HG03571 (cell line): Measurements from ENCODE around the gene INSYN2B.

ENCODE experiments used
- ATAC-seq: cut with Tn5 transposase; IDR thresholded peaks from one replicate; pipeline ENCODE4 v1.9.1; 2021; ENCODE audit not compliant: unreplicated experiment

Gene INSYN2B

DNA sequence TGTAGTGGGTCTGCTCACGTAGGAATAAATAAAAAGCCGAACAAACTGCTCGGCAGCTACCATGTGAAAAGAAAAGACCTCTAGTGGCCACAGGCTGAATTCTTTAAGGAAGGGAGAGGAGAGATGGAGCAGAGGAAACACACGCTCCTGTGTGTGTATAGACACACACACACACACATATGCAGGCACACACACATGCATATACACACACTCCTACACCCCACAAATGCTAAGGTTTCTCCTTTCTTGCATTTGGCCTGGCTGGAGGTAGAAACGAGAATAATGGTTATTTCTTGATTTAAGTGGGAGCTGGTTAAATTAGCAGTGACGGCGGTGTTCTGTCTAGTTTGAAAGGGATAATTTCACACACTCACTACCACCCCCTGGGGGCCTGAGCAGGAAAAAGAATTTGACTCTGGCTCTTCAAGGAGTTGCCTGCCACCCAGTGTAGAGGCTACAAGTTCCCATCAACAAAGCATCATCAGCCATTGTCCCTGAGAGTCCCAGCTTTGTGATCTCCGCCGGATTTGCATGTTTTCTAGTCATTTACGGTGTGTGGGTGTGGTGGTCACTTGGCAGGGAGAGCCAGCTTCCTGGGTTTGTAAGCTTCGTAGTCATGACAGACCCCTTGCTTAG lies at the start of gene INSYN2B:
INSYN2B (minus strand) TSS at position 78 of the 636 bp plus-strand sequence. CDS start 96,597 bp downstream, outside the sequence.
- ATAC-seq: no peak

- ATAC-seq: no peak
Observed at GRCh38 chr5:170028124-170028523, 47.8 kb upstream of the INSYN2B start.

DNA sequence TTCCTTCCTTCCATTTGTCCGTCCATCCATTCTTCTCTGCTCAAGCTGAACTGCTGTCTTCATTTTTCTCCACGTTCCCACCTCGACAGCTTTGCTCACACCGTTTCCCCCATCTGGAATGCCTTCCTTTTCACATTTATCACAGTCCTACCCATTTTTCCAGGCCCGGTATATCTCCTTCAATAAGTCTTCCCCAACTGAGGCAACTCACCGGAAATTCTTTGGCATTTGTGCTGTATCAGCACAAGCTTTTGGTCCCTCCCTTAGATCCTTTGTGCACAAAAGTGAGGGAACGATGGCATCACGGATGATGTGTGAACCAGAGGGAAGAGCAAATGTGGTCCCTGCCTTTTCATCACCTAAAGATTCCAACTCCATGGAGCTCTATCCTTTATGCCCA lies 45.6 kb upstream of the INSYN2B start:
- no peak for ATAC-seq

DNA sequence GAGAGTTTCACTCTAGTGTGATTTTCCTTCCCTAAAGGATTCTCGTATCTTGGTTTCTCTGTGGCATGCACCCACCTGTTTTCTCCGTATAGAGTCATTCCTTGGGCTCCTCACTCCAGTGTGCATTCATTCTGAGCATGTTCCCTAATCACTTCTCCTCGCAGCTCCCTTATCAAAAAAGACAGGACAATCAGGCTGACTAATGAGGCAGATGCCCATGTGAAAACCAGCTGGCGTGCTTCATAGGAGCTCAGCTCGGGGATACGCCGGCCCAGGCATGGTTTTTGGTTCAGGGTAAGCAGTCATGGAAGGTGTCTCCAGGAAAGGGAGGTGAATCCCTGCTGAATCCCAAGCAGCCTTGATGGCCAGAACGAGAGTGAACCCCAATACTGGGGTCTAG lies 41.2 kb upstream of the INSYN2B start:
- no peak for ATAC-seq

- ATAC-seq: no peak
Observed at GRCh38 chr5:170020423-170020822, 40.1 kb upstream of the INSYN2B start.

- no peak for ATAC-seq
Observed at GRCh38 chr5:170012622-170013021, 32.3 kb upstream of the INSYN2B start.

DNA sequence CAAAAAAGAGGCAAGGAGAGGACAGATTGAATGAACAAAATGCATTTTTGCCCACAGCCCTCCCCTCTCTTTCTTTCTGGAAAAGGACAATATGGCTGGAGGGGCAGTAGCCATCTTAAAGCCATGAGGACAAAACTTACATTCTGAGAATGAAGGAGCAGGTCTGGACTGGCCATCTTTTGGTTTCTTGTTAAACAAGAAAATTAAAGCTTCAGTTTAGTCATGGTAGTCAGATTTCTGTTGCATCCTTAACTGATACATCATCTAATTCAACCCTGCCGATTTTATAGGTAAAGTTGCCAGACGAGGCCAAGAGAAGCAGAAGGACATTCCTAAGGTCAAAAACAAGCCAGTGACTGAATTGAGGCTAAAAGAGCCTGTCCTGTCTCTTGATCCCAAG lies 31.5 kb upstream of the INSYN2B start:
- ATAC-seq: no peak

DNA sequence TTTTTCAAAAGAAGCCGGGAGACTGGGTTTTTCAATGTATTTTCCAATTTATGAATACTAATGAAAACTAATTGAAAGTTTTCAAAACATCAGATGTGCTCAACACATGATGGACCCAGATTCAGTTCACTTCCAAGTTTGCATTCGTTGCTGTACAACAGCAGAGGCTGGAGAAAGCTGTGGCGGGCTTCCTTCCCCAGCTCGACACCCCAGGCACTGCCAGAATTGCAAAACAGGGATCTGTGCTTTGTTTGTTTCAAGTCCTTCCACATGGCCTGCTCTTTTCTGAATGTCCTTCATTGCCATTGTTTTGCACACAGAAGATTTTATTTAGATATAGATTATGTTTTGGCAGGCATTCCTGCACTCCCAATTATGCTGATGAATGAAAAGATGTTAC lies 30.3 kb upstream of the INSYN2B start:
- ATAC-seq: no peak

DNA sequence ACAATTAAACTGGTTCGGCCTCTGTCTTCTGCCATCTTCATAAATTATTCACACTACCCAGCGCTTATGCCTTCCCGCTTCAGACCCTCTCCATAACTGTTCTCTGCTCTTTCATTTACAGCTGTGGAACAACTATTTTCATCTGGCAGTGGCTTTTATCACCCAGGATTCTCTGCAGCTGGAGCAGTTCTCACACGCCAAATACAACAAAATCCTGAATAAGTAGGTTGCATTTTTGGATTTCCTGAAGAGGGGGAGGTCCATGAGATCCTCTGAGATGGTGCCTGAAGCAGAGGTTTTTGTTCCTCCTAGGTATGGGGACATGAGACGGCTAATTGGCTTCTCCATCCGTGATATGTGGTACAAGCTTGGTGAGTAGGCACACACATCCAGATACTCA lies 28.1 kb upstream of the INSYN2B start:
- no peak for ATAC-seq

DNA sequence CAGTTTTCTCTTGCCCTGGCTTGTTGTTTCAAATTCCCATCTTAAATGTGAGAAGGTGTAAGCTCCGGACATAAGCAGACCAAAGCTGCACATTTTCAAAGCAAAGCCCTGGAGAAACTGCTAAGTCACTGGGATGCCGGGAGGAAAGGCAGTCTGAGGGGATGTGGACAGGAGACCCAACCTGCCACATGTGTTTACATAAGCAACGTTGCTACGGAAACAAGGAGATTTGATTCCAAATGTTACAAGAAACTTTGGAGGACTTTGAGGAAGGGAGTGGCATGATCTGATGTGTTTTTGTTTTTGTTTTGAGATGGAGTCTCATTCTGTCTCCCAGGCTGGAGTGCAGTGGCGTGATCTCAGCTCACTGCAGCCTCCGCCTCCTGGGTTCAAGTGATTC lies 25.7 kb upstream of the INSYN2B start:
- no peak for ATAC-seq

- no peak for ATAC-seq
Observed at GRCh38 chr5:170000155-170000554, 19.9 kb upstream of the INSYN2B start.

- no peak for ATAC-seq
Observed at GRCh38 chr5:169999621-170000020, 19.3 kb upstream of the INSYN2B start.

DNA sequence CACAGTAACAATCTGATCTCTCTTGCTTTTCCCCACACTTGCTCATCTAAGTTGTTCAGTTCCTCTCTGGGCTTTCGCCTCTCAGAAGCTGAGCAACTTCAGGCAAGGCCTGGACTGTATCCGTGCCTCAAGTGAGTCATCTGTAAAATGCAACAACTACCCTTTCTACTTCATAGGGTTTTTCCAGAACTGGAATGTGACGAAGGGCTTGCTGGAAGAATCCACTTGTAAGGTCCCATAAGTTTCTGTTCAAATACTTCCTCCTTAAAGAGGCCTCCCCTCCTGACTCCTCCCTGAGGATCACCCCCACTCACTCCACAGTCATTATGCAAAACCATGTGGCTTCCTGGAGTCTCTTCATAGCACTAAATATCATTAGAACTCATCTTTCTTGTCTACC lies 17.5 kb upstream of the INSYN2B start:
- no peak for ATAC-seq

GRCh38 chr5:169993485-169993790 lies 13.1 kb upstream of the INSYN2B start:
- ATAC-seq: no peak

DNA sequence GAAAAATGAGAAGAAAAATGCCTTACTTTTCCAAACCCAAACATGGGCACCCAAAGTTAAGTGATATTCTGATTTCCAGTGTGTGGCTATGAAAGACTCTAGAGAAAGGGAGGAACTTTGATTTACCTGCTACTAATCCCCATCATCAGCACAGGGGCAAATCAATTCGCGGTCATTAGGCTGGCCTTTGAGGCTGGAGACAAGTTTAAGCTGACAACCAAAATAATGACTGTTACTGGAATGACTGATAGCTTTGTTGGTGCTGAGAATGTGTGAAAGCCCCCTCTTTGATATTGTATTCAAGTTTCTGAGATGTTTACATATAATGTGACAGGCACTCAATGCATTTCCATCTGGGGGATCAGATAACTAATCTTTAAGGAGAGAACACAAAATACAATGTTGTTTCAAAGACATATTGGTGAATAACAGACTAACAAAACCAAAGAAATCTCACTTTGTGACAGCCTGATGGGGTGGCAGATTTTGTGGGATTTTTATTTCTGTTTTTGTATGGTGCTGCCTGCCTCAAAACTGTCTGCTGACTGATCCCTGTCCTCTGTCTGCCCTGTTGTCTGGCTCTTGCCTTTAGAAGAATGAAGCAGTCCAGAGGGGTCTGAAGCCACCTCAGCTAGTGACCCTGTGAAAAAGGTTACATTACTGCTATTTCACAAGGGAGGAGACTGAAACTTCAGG lies 12.6 kb upstream of the INSYN2B start:
- ATAC-seq: no peak

DNA sequence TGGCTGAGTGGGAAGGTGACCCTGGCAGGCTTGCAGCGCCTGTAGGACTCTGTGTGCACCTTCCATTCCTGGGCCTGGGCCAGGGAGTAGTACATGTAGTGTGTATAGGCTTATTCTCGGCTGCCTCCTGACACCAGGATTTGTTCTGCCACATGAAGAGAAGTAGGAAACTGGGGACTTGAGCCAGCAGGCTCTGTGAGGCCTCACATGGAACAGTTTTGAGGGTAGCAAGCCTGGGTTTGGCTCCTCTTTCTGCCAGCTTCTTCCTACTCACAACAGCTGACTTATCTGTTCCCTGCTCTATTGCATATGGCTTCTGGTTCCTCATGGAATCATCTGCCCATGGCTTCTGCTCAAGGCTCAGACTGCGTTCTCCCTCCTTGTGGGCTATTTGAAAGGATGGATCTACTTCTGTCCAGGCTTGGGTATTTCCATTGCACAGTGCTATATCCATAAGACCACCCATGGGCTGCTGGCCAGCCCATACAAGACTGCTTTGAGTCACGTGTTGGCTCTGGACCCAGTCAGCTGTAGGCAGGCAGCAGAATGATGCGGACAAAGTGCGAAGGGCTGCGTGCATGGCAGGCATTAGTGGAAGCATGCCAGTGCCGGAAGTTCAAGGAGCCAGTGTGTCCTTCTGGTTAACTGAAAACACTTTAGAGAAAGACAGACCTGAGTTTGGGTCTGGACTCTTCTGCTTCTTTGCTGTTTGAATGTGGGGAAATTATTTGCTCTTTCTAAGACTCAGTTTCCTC lies 11.0 kb upstream of the INSYN2B start:
- no peak for ATAC-seq

DNA sequence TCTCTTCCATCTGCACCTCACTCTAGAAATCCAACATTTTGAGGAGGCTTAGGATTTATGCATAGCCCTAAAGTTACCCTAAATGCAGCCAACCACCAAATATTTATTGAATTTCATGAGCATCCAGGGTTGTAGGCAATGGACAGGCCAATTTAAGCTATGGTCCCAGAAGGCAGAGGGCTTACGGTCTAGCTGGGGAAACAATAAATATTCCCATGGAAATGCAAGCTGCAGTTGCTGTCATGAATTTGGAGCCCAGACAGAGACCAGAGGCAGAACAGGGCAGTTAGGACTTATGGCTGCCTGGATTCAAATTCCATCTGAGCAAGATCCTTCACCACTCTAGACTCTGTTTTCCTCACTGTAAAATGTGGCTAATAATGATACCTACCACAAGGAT lies 9.1 kb upstream of the INSYN2B start:
- no peak for ATAC-seq

DNA sequence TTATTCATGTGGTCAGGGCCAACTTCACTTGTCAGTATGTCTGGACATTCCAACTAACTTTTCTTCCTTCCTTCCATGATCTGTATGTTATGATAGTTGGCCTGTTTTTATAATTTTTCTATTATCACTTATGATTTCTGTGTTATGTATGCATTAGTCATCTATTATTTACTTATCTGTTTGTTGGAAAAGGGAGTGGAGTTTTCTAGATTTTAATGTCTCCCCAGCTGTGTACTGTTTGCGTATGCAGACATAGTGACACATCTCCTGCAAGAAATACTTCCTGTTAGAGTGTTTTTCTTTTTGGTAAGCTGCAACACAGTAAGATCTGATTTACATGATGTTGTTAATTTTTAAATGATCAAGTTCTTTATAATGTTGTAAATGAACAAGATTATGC lies 8.7 kb upstream of the INSYN2B start:
- no peak for ATAC-seq

DNA sequence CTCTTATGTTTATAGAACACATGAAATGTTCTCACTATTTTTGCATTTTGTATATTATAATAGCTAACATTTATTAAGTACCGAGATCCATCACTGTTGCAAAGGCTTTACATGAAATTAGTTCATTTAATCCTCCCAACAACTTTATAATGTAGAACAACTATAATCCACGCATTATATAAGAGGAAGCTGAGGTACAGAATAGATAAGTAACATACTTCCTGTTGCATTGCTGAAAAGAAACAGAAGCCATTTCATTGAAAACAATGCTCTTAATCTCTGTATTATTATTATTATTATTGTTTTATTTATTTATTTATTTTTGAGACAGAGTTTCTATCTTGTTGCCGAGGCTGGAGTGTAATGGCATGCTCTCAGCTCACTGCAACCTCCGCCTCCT lies 7.9 kb upstream of the INSYN2B start:
- no peak for ATAC-seq

GRCh38 chr5:169979871-169980270 lies 424 bp downstream of the INSYN2B start:
- no peak for ATAC-seq

DNA sequence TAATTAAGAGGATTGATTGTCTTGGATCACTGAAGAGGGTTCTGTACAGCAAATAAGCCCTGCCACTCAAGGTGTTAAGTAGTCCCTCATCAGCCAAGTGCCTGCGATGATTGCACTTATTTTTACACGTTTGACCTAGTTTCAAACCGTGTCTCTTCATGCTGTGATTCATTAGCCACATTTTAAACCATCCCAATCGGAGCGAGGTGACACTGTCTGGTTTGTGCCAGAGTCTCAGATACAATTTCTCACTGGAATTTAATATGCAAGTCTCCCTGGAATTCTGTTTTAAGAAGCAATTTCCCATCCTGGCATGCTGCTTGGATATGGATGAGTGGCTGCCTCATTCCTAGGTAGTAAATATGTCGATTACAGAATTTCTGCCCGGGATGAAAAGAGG lies 1.6 kb downstream of the INSYN2B start:
- ATAC-seq: no peak

DNA sequence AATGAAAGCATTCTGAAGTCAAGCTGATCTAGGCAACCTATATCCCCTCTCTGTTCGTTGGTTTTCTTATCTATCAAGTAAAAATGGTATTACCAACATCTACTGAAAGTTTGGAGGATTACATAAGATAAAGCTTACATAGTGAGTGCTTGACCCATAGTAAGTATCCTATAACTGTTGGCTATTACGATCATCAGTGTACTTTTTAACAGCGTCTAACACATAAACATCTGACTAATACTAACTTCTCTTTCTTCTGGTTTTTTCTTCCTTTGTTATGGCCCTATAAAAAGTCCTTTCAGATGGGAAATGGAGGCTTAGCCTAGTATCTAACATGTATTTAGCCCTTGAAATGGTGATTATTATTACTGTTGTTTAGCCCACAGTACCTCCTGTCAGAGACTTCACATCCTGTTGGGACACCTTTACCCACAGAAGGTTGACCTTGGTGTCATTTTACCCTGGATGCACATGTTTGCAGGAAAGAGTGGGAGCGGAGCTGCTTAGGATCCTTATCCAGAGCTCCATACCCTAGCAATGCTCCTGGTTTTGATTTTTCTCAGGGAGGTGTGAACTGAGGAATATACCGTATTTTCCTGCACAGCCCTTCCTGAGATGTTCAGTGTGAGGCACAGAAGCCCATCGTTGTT lies 6.0 kb downstream of the INSYN2B start:
- no peak for ATAC-seq
